Progenitor cell of endocrine pancreas (in vitro differentiated cells): ENCODE data around the gene WNT9A. TPM values are rescaled to one million over a fixed set of nuclear protein-coding genes. Genes with fewer than 3 reads are reported as not detected.
"Not testable (repeated sequence)": the region's sequence is repeated elsewhere in the genome, so short reads cannot be mapped to it uniquely, and the experiment has no call there.

Experiments
- DNase-seq: peaks from one replicate; pipeline ENCODE4 v3.0.0; 2021; ENCODE audit warnings: low spot score; ENCODE audit not compliant: unreplicated experiment
- H3K27ac Mint-ChIP-seq: 2 replicates; pipeline ENCODE4 v1.8.0; 2021; ENCODE audit warnings: mild to moderate bottlenecking, moderate library complexity, mixed read lengths
- H3K27me3 Mint-ChIP-seq: 2 replicates; pipeline ENCODE4 v1.8.0; 2021; ENCODE audit warnings: mixed read lengths
- H3K36me3 Mint-ChIP-seq: 2 replicates; pipeline ENCODE4 v1.8.0; 2022; ENCODE audit warnings: mixed read lengths; ENCODE audit not compliant: insufficient read depth
- H3K4me1 Mint-ChIP-seq: 2 replicates; pipeline ENCODE4 v1.8.0; 2021; ENCODE audit warnings: low read depth, mixed read lengths
- H3K4me3 Mint-ChIP-seq: 2 replicates; pipeline ENCODE4 v1.8.0; 2021; ENCODE audit warnings: low read depth, mild to moderate bottlenecking, moderate library complexity, mixed read lengths
- H3K9me3 Mint-ChIP-seq: 2 replicates; pipeline ENCODE4 v1.8.0; 2021; ENCODE audit warnings: low read depth, mixed read lengths
- total RNA-seq: library from RNA; stranded (reverse); gene quantifications from 2 replicates; pipeline ENCODE4 v1.2.1, GENCODE V29; 2021
- TF ChIP-seq, protein P1 (sequence below): fragments of 200-600 bp; sonication (generic); IDR thresholded peaks from one replicate; pipeline ENCODE4 v1.5.0; 2021; ENCODE audit warnings: antibody characterized with exemption, mild to moderate bottlenecking; ENCODE audit not compliant: unreplicated experiment

The WNT9A gene
- total RNA-seq, 1 donor from 2014 or later, result 1.2 TPM

DNA sequence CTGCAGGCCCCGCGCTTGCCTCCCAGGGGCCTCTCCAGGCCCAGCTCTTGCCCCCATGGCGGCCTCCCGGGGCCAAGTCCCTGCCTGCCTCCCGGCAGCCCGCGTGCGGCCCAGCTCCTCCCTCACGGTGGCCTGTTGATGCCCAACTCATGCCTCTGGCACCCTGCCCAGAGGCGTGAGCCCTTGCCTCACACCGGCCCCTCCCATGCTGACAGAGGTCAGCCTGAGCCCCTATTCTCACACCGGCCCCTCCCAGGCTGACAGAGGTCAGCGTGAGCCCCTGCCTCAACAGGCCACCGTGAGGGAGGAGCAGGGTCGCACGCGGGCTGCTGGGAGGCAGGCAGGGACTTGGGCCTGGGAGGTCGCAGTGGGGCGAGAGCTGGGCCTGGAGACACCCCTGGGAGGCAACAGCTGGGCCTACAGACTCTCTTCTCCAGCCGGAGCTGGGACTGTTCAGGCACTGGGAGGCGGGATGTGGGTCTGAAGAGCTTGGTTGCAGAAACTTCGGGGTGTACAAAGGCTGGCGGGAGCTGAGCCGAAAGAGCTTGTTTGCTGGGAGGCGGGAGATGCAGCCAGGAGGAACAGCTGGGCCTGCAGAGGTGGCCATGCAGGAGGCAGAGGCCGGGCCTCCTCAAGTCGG, 24.0 kb upstream of the WNT9A start:
- H3K36me3 Mint-ChIP-seq, H3K9me3 Mint-ChIP-seq, DNase-seq, H3K4me1 Mint-ChIP-seq, H3K4me3 Mint-ChIP-seq, H3K27me3 Mint-ChIP-seq, H3K27ac Mint-ChIP-seq: not testable (repeated sequence)

DNA sequence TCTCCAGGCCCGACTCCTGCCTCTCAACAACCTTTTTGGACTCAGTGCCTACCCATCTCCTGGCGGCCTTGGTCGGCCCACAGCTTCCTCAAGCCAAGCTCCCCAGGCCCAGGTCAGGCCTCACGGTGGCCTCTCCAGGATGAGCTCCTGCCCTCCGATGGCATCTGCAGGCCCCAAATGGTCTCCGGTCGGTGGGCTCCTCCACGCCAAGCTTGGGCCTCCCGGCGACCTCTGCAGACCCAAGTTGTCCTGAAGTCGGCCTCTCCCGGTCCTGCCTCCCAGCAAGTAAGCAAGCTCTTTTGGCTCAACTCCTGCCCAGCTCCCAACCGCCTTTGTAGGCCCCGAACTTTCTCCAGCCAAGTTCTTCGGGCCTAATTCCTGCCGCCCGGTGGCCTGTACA, 23.5 kb upstream of the WNT9A start:
- not testable (repeated sequence) for H3K9me3 Mint-ChIP-seq, H3K27ac Mint-ChIP-seq, H3K4me3 Mint-ChIP-seq, DNase-seq, H3K36me3 Mint-ChIP-seq, H3K27me3 Mint-ChIP-seq, H3K4me1 Mint-ChIP-seq

DNA sequence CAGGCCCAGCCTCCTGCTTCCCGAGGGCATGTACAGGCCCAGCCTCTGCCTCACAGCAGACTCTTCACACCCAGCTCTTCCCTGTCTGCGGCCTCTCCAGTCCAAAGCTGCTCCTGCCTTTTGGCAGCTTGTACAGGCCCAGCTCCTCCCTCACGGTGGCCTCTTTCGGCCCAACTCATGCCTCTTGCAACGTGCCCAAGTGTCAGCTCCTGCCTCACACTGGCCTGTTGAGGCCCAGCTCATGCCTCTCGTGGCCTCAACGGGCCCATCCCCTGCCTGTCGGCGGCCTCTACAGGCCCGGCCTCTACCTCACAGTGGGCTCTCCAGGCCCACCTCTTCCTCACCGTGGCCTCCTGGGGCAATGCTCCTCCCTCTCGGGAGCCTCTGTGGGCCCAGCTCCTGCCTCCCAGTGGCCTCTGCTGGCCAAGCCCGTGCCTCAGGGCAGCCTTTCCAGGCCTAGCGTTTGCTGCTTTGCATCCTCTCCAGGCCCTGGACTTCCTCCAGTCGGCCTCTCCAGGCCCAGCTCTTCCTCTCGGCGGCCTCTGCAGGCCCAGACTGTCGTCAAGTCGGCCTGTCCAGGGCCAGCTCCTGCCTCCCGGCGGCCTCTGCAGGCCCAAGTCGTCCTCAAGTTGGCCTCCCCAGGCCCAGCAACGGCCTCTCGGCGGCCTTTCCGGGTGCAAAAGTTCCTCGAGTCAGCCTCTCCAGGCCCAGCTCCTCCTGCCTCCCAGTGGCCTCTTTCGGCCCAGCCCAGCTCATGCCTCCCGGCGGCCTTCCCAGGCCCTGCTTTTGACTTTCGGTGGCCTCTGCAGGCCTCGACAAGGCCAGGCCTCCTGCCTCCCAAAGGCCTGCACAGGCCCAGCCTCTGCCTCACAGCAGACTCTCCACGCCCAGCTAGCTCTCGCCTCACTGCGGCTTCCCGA, 22.6 kb upstream of the WNT9A start:
- not testable (repeated sequence) for H3K27me3 Mint-ChIP-seq, H3K4me3 Mint-ChIP-seq, H3K36me3 Mint-ChIP-seq

DNA sequence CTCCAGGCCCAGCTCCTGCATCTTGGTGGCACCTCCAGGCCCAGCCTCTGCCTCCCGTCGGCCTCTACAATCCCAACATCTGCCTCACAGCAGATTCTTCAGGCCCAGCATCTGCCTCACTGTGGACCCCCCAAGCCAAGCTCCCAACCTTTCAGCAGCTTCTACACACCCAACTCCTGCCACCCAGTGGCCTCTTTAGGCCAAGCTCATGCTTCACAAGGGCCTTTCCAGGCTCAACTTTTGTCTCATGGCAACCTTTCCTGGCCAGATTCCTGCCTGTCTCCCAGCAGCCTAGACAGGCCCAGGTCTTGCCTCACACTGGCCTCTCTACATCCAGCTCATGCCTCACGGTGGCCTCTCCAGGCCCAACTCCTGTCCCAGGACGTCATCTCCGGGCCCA, 20.1 kb upstream of the WNT9A start:
- not testable (repeated sequence) for H3K9me3 Mint-ChIP-seq, H3K27me3 Mint-ChIP-seq, H3K4me3 Mint-ChIP-seq, H3K36me3 Mint-ChIP-seq, DNase-seq, H3K27ac Mint-ChIP-seq, H3K4me1 Mint-ChIP-seq

More for the DNA sequence above, 22.6 kb upstream of the WNT9A start:
- H3K9me3 Mint-ChIP-seq, H3K4me1 Mint-ChIP-seq, H3K27ac Mint-ChIP-seq, DNase-seq: not testable (repeated sequence)

DNA sequence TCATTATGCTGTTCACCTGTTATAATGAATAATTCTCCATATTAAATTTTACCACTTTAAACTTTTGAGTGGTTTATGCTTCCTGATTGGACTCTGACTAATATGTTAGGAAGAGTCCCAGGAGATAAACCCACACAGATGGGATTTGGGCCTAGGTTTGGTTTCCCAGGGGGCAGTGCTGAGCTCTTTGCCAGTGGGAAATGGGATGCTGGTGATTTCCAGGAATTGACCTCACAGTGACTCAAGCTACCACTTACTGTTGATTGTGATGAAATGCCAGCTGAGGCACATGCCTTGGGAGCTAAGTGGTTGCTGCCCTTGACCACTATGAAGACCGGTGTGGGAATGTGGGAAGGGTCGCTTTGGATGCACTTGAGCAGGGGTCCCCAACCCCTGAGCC, 19.0 kb upstream of the WNT9A start:
- not testable (repeated sequence) for H3K4me1 Mint-ChIP-seq, DNase-seq, H3K36me3 Mint-ChIP-seq, H3K27ac Mint-ChIP-seq, H3K27me3 Mint-ChIP-seq, H3K4me3 Mint-ChIP-seq, H3K9me3 Mint-ChIP-seq

DNA sequence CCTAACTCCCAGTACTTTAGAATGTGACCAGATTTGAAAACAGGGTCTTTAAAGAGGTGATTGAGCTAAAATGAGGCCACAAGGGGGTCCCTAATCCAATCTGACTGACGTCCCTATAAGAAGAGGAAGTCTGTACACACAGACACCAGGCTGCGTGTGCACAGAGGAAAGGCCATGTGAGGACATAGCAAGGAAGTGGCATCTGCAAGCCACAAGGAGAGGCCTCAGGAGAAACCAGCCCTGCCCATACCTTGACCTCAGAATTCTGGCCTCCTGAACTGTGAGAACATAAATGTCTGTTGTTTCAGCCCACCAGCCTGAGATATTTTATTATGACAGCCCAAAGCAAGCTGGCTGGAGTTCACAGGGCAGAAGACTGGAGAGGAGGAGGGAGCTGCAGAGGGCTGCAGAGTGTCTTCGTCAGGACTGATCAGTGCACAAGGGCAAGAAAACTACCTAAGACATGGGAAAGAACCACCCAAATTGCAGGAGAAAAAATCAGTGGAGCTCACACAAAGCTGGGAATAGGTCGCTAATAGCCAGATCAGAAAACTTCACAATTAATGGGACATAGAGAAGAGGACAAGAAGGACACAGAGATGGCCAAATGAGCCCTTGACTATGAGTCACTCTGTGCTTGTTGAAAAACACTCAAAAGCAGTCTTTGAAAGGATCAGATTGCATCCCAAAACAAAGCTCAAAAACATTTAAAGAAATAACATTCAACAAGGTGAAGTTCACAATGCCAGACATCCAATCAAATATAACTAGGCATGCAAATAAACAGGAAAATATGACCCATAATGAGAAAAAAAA, 14.1 kb upstream of the WNT9A start:
- Mint-ChIP-seq H3K27ac (no peak overlapping the region), H3K36me3 (no peaks in the 10 kb centered on the region), H3K27me3 (peaks cover 35% of the 10 kb centered on the region), H3K4me1 (no peaks in the 10 kb centered on the region), H3K9me3 (no peaks in the 10 kb centered on the region), H3K4me3 (no peak overlapping the region)
- TF ChIP-seq, protein P1, sequence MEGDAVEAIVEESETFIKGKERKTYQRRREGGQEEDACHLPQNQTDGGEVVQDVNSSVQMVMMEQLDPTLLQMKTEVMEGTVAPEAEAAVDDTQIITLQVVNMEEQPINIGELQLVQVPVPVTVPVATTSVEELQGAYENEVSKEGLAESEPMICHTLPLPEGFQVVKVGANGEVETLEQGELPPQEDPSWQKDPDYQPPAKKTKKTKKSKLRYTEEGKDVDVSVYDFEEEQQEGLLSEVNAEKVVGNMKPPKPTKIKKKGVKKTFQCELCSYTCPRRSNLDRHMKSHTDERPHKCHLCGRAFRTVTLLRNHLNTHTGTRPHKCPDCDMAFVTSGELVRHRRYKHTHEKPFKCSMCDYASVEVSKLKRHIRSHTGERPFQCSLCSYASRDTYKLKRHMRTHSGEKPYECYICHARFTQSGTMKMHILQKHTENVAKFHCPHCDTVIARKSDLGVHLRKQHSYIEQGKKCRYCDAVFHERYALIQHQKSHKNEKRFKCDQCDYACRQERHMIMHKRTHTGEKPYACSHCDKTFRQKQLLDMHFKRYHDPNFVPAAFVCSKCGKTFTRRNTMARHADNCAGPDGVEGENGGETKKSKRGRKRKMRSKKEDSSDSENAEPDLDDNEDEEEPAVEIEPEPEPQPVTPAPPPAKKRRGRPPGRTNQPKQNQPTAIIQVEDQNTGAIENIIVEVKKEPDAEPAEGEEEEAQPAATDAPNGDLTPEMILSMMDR, result no peak
- no peak for DNase-seq

DNA sequence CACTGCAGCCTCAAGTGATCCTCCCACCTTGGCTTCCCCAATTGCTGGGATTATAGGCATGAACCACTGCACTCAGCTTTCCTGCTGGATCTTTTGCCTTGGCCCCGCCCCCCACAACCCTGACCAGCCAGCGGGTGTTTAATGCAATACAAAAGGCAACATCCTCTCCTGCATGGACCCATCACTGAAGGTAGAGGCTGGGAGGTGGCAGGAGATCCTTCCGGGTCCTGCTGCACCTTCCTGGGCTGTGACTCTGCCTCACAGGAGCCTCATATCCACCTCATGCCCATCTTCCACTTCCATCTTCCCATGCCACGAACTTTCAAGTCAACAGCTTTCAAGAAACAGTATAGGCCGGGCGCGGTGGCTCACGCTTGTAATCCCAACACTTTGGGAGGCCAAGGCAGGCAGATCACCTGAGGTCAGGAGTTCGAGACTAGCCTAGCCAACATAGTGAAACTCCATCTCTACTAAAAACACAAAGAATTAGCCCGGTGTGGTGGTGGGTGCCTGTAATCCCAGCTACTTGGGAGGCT, 11.7 kb upstream of the WNT9A start:
- DNase-seq, result no peak
- no peaks in the 10 kb centered on the region for H3K36me3 Mint-ChIP-seq
- peaks cover 52% of the 10 kb centered on the region for H3K27me3 Mint-ChIP-seq
- no peaks in the 10 kb centered on the region for H3K4me1 Mint-ChIP-seq
- no peak overlapping the region for H3K27ac Mint-ChIP-seq
- TF ChIP-seq, protein P1, result no peak
- H3K9me3 Mint-ChIP-seq, result peaks cover 10% of the 10 kb centered on the region
- no peak overlapping the region for H3K4me3 Mint-ChIP-seq
